Spleen (tissue), 11 donors: ENCODE measurements around the gene SULT1C3. TPM values are rescaled to one million over a fixed set of nuclear protein-coding genes. Genes with fewer than 3 reads are reported as not detected.

ENCODE experiments used
- DNase-seq: peaks from one replicate; pipeline ENCODE4 v3.0.0-alpha.2; 2020
- H3K27ac ChIP-seq, 8 donors: fragments of 200-600 bp; sonication (generic) in 7 of 8; 1 replicate in 4 of 8; 2 replicates in 4 of 8; pipeline versions ENCODE4 v1.5.0 to v1.8.0; 2016 to 2021; ENCODE audit warnings: inconsistent platforms in 4 of 8, mild to moderate bottlenecking in 4 of 8, moderate library complexity in 1 of 8
- H3K27me3 ChIP-seq, 7 donors: fragments of 200-600 bp; sonication (generic) in 6 of 7; replicated peaks in 1 of 7; 1 replicate in 4 of 7; 2 replicates in 3 of 7; pipeline versions ENCODE4 v1.5.0 to v1.8.0; 2016 to 2021; ENCODE audit warnings: inconsistent platforms in 3 of 7, mild to moderate bottlenecking in 1 of 7
- H3K36me3 ChIP-seq, 6 donors: fragments of 200-600 bp; sonication (generic) in 5 of 6; 1 replicate in 4 of 6; 2 replicates in 2 of 6; pipeline versions ENCODE4 v1.5.0 to v1.8.0; 2016 to 2021; ENCODE audit warnings: inconsistent platforms in 2 of 6
- H3K4me1 ChIP-seq, 6 donors: fragments of 200-600 bp; sonication (generic) in 5 of 6; 1 replicate in 3 of 6; 2 replicates in 3 of 6; pipeline versions ENCODE4 v1.5.0 to v1.8.0; 2016 to 2021; ENCODE audit warnings: inconsistent platforms in 3 of 6
- H3K4me3 ChIP-seq, 8 donors: fragments of 200-600 bp; sonication (generic) in 7 of 8; 1 replicate in 4 of 8; 2 replicates in 4 of 8; pipeline versions ENCODE4 v1.5.0 to v1.8.0; 2016 to 2021; ENCODE audit warnings: inconsistent platforms in 4 of 8, mild to moderate bottlenecking in 4 of 8, moderate library complexity in 2 of 8
- H3K9me3 ChIP-seq, 8 donors: fragments of 200-600 bp; sonication (generic) in 7 of 8; 1 replicate in 4 of 8; 2 replicates in 4 of 8; pipeline versions ENCODE4 v1.5.0 to v1.8.0; 2016 to 2021; ENCODE audit warnings: inconsistent platforms in 4 of 8
- POLR2A ChIP-seq, 3 donors: fragments of 450-650 bp; IDR thresholded peaks; one replicate each; pipeline ENCODE4 v1.5.1; 2017; ENCODE audit warnings: antibody characterized with exemption in 3 of 3, mild to moderate bottlenecking in 1 of 3
- POLR2AphosphoS5 ChIP-seq, 3 donors: sonication (generic); formaldehyde crosslinking; IDR thresholded peaks; one replicate each; pipeline ENCODE4 v1.5.1; 2017; ENCODE audit warnings: antibody characterized with exemption in 3 of 3
- WGBS, 5 donors: extraction: QIAGEN DNeasy Blood & Tissue Kit in 3 of 5; methylation state at CpG; one replicate each; pipeline versions ENCODE4 v1.1.5 to v1.1.7; 2013 to 2018; 5-methylcytosine and 5-hydroxymethylcytosine counted together
- intact Hi-C: fragments of 100-400 bp; cut with DNase I; formaldehyde crosslinking; loops from one replicate; pipeline ENCODE4 v1.15.0; 2023; ENCODE audit warnings: low total_unique reads
- polyA plus RNA-seq, 3 donors: library from polyadenylated mRNA; stranded (reverse); fragments of 200-250 nt; gene quantifications; one replicate each; pipeline ENCODE4 v1.2.1, GENCODE V29; 2013
- total RNA-seq, 7 donors: library from RNA; depleted of rRNA in 3 of 7; stranded (reverse); fragments of >200 nt in 3 of 7; fragmentation: NEBNext Ultra II Directional in 4 of 7; extraction: Animal tissue kit (Norgen Biotek cat#: 25700) in 4 of 7; gene quantifications; one replicate each; pipeline versions ENCODE4 v1.1.0 to v1.2.1, GENCODE V29; 2016 to 2021
- TF ChIP-seq, protein P1 (sequence below), 11 experiments: fragments of 200-600 bp in 7 of 11; fragments of 450-650 bp in 4 of 11; sonication (generic) in 4 of 11; IDR thresholded peaks in 8 of 11; conservative IDR thresholded peaks in 3 of 11; 1 replicate in 7 of 11; 2 replicates in 4 of 11; pipeline versions ENCODE4 v1.4.0 to v1.8.0; 2016 to 2021; ENCODE audit warnings: antibody characterized with exemption in 11 of 11, inconsistent platforms in 4 of 11, mild to moderate bottlenecking in 1 of 11
- donor health status: healthy with polysubstance abuse.
- donor health status: DM: no; HTN: no; CAD: no; lungs with moderate emphysema.
- donor health status: DM: no; HTN: no; CAD: no.
- donor health status: Bipolar disorder and iron deficiency.
- donor health status: healthy.
- donor health status: DM: no; HTN: no; CAD: no.
- donor health status: DM: yes; HTN: yes; CAD: no.

The SULT1C3 gene
- total and polyA plus RNA-seq, 10 donors, result not detected

GRCh38 chr2:108222261-108222660 is 17.5 kb upstream of the SULT1C3 start:
- intact Hi-C loops, result no loop called here
- Histone ChIP-seq H3K27me3 (no peaks in the 10 kb centered on the region), H3K27ac (no peak overlapping the region), H3K4me1 (no peaks in the 10 kb centered on the region), H3K36me3 (no peaks in the 10 kb centered on the region), H3K4me3 (no peak overlapping the region), H3K9me3 (peaks cover 0 to 33% (median 23%) of the 10 kb centered on the region in 8 donors)
- DNase-seq, result no peak
- TF ChIP-seq POLR2AphosphoS5 (IDR thresholded peaks at IDR 0.05) (no peak), POLR2A (IDR thresholded peaks at IDR 0.05) (no peak)
- TF ChIP-seq, protein P1, sequence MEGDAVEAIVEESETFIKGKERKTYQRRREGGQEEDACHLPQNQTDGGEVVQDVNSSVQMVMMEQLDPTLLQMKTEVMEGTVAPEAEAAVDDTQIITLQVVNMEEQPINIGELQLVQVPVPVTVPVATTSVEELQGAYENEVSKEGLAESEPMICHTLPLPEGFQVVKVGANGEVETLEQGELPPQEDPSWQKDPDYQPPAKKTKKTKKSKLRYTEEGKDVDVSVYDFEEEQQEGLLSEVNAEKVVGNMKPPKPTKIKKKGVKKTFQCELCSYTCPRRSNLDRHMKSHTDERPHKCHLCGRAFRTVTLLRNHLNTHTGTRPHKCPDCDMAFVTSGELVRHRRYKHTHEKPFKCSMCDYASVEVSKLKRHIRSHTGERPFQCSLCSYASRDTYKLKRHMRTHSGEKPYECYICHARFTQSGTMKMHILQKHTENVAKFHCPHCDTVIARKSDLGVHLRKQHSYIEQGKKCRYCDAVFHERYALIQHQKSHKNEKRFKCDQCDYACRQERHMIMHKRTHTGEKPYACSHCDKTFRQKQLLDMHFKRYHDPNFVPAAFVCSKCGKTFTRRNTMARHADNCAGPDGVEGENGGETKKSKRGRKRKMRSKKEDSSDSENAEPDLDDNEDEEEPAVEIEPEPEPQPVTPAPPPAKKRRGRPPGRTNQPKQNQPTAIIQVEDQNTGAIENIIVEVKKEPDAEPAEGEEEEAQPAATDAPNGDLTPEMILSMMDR (IDR thresholded peaks at IDR 0.05 in 8 of 11, conservative IDR thresholded peaks at IDR 0.05 in 3 of 11), result no peak
- WGBS, 5 donors, result 85 to 91% (median 88%) methylated on average over 3 of the region's 3 CpGs

GRCh38 chr2:108223573-108223972 is 16.2 kb upstream of the SULT1C3 start:
- H3K9me3 ChIP-seq, result peaks cover 0 to 33% (median 23%) of the 10 kb centered on the region in 8 donors
- H3K27me3 ChIP-seq, result no peaks in the 10 kb centered on the region
- DNase-seq, result no peak
- intact Hi-C loops, result no loop called here
- TF ChIP-seq POLR2AphosphoS5 (IDR thresholded peaks at IDR 0.05) (no peak), POLR2A (IDR thresholded peaks at IDR 0.05) (no peak)
- TF ChIP-seq, protein P1 (IDR thresholded peaks at IDR 0.05 in 8 of 11, conservative IDR thresholded peaks at IDR 0.05 in 3 of 11), result no peak
- H3K4me1 ChIP-seq, result no peaks in the 10 kb centered on the region
- WGBS, 5 donors, result 76 to 86% (median 83%) methylated on average over 4 of the region's 4 CpGs
- no peak overlapping the region for H3K27ac ChIP-seq
- H3K4me3 ChIP-seq, result no peak overlapping the region
- H3K36me3 ChIP-seq, result no peaks in the 10 kb centered on the region

DNA sequence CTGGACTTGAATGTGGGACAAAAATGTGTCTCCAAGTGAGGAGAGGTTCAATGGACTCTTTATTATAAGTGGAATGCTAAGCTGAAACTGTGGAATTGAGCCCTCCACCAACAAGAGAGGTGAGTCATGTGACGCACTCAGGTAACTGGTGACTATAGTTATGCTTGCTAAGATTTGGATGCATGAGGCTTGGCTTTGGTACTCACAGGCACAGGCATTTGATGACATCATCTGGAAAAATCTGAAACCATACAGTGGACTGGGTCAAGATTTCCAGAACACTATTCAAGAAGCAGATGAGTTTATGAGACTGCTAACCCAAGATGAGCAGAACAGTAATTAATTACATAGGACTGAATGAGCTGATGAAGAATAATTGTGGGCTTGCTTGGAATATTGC is 15.7 kb upstream of the SULT1C3 start:
- no peak overlapping the region for H3K4me3 ChIP-seq
- no peaks in the 10 kb centered on the region for H3K27me3 ChIP-seq
- H3K4me1 ChIP-seq, result no peaks in the 10 kb centered on the region
- DNase-seq, result no peak
- 97 to 100% (median 100%) methylated on average over 1 of the region's 1 CpG for WGBS, 5 donors
- TF ChIP-seq, protein P1 (IDR thresholded peaks at IDR 0.05 in 8 of 11, conservative IDR thresholded peaks at IDR 0.05 in 3 of 11), result no peak
- TF ChIP-seq POLR2A (IDR thresholded peaks at IDR 0.05) (no peak), POLR2AphosphoS5 (IDR thresholded peaks at IDR 0.05) (no peak)
- intact Hi-C loops, result no loop called here
- peaks cover 0 to 33% (median 23%) of the 10 kb centered on the region in 8 donors for H3K9me3 ChIP-seq
- H3K27ac ChIP-seq, result no peak overlapping the region
- no peaks in the 10 kb centered on the region for H3K36me3 ChIP-seq

DNA sequence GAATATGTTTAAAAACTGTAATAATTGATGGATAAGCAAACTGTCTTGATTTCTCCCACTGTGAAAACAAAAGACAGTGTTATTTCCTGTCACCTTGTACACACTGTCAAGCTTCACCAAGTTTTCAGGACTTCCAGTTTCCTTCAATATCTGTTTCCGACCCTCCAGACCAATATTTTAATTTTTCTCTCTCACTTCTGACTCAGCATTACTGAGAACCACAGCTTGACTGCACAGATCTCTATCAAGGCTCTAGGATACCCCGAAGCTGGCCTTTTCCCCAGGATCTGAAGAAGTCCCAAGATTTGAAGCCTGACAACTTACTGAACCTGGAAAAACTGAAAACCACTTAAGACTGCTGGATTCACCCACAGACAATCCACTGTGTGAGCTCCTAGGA is 13.2 kb upstream of the SULT1C3 start:
- no peak overlapping the region for H3K4me3 ChIP-seq
- 14 to 25% (median 20%) methylated on average over 2 of the region's 2 CpGs for whole genome bisulfite sequencing, 5 donors
- no peaks in the 10 kb centered on the region for H3K36me3 ChIP-seq
- intact Hi-C loops, result no loop called here
- H3K27me3 ChIP-seq, result peaks cover 0 to 5% (median 0%) of the 10 kb centered on the region in 7 donors
- H3K27ac ChIP-seq, result no peak overlapping the region
- no peaks in the 10 kb centered on the region for H3K4me1 ChIP-seq
- no peak for DNase-seq
- H3K9me3 ChIP-seq, result peaks cover 0 to 33% (median 23%) of the 10 kb centered on the region in 8 donors
- no peak for TF ChIP-seq POLR2AphosphoS5 (IDR thresholded peaks at IDR 0.05)
- no peak for TF ChIP-seq POLR2A (IDR thresholded peaks at IDR 0.05)
- TF ChIP-seq, protein P1 (IDR thresholded peaks at IDR 0.05 in 8 of 11, conservative IDR thresholded peaks at IDR 0.05 in 3 of 11), result no peak
